ENCODE results near the gene OSCAR. TPM values are rescaled to one million over a fixed set of nuclear protein-coding genes. Genes with fewer than 3 reads are reported as not detected.

OSCAR gene
- total and polyA plus RNA-seq, 4 donors: 4.4 to 77.4 (median 49.4) TPM

- no peak for ATAC-seq (ENCODE audit: insufficient read depth, low FRiP score)
- H3K27me3 ChIP-seq (ENCODE audit: control insufficient read depth in 3 of 3, insufficient read depth in 3 of 3, low read length in 2 of 3): no peaks in the 10 kb centered on the region
- peaks cover 13 to 75% (median 29%) of the 10 kb centered on the region in 4 donors for H3K36me3 ChIP-seq (ENCODE audit: control insufficient read depth in 4 of 4, insufficient read depth in 4 of 4, low read length in 4 of 4)
- no peak overlapping the region for H3K27ac ChIP-seq (ENCODE audit: low read depth in 1 of 2, low read length in 1 of 2)
- WGBS, 2 donors: 93 to 95% methylated on average over 20 of the region's 20 CpGs
- no peak overlapping the region for H3K9ac ChIP-seq (ENCODE audit: insufficient read depth in 1 of 2, low read length in 2 of 2)
- no peaks in the 10 kb centered on the region for H3K9me3 ChIP-seq (ENCODE audit: control insufficient read depth in 4 of 4, insufficient read depth in 3 of 4, low read length in 3 of 4)
- no peak for TF ChIP-seq CTCF (IDR thresholded peaks at IDR 0.05; ENCODE audit: control extremely low read depth, extremely low read depth)
- no peak overlapping the region for H3K4me3 ChIP-seq
- DNase-seq: no peak
- no peaks in the 10 kb centered on the region for H3K4me1 ChIP-seq (ENCODE audit: control insufficient read depth in 5 of 5, insufficient read depth in 5 of 5, low read length in 5 of 5)
These were observed 27.8 kb upstream of the OSCAR start for GRCh38 chr19:54128441-54128725.

GRCh38 chr19:54127688-54128440, 27.3 kb upstream of the OSCAR start:
- no peak for DNase-seq
- Histone ChIP-seq H3K9me3 (ENCODE audit: control insufficient read depth in 4 of 4, insufficient read depth in 3 of 4, low read length in 3 of 4) (no peaks in the 10 kb centered on the region), H3K36me3 (ENCODE audit: control insufficient read depth in 4 of 4, insufficient read depth in 4 of 4, low read length in 4 of 4) (peaks cover 13 to 80% (median 29%) of the 10 kb centered on the region in 4 donors), H3K9ac (ENCODE audit: insufficient read depth in 1 of 2, low read length in 2 of 2) (no peak overlapping the region), H3K27me3 (ENCODE audit: control insufficient read depth in 3 of 3, insufficient read depth in 3 of 3, low read length in 2 of 3) (no peaks in the 10 kb centered on the region), H3K27ac (ENCODE audit: low read depth in 1 of 2, low read length in 1 of 2) (no peak overlapping the region), H3K4me3 (no peak overlapping the region), H3K4me1 (ENCODE audit: control insufficient read depth in 5 of 5, insufficient read depth in 5 of 5, low read length in 5 of 5) (no peaks in the 10 kb centered on the region)
- TF ChIP-seq CTCF (IDR thresholded peaks at IDR 0.05; ENCODE audit: control extremely low read depth, extremely low read depth): no peak
- no peak for ATAC-seq (ENCODE audit: insufficient read depth, low FRiP score)
- 93 to 94% methylated on average over 44 of the region's 44 CpGs for WGBS, 2 donors

- Histone ChIP-seq H3K9me3 (ENCODE audit: control insufficient read depth in 4 of 4, insufficient read depth in 3 of 4, low read length in 3 of 4) (no peaks in the 10 kb centered on the region), H3K4me3 (no peak overlapping the region), H3K27ac (ENCODE audit: low read depth in 1 of 2, low read length in 1 of 2) (no peak overlapping the region), H3K36me3 (ENCODE audit: control insufficient read depth in 4 of 4, insufficient read depth in 4 of 4, low read length in 4 of 4) (peaks cover 23 to 85% (median 28%) of the 10 kb centered on the region in 4 donors), H3K9ac (ENCODE audit: insufficient read depth in 1 of 2, low read length in 2 of 2) (no peak overlapping the region), H3K27me3 (ENCODE audit: control insufficient read depth in 3 of 3, insufficient read depth in 3 of 3, low read length in 2 of 3) (no peaks in the 10 kb centered on the region), H3K4me1 (ENCODE audit: control insufficient read depth in 5 of 5, insufficient read depth in 5 of 5, low read length in 5 of 5) (no peaks in the 10 kb centered on the region)
- 89 to 94% methylated on average over 9 of the region's 9 CpGs for WGBS, 2 donors
- no peak for TF ChIP-seq CTCF (IDR thresholded peaks at IDR 0.05; ENCODE audit: control extremely low read depth, extremely low read depth)
- DNase-seq (no peak), ATAC-seq (ENCODE audit: insufficient read depth, low FRiP score) (no peak)
These were observed 25.1 kb upstream of the OSCAR start for GRCh38 chr19:54125713-54126112.

GRCh38 chr19:54124393-54124792, 23.8 kb upstream of the OSCAR start:
- H3K4me1 ChIP-seq (ENCODE audit: control insufficient read depth in 5 of 5, insufficient read depth in 5 of 5, low read length in 5 of 5): no peaks in the 10 kb centered on the region
- no peak for DNase-seq
- TF ChIP-seq CTCF (IDR thresholded peaks at IDR 0.05; ENCODE audit: control extremely low read depth, extremely low read depth): no peak
- no peak for ATAC-seq (ENCODE audit: insufficient read depth, low FRiP score)
- no peaks in the 10 kb centered on the region for H3K9me3 ChIP-seq (ENCODE audit: control insufficient read depth in 4 of 4, insufficient read depth in 3 of 4, low read length in 3 of 4)
- H3K36me3 ChIP-seq (ENCODE audit: control insufficient read depth in 4 of 4, insufficient read depth in 4 of 4, low read length in 4 of 4): peaks cover 19 to 82% (median 36%) of the 10 kb centered on the region in 4 donors
- H3K9ac ChIP-seq (ENCODE audit: insufficient read depth in 1 of 2, low read length in 2 of 2): no peak overlapping the region
- H3K4me3 ChIP-seq: no peak overlapping the region
- 93 to 96% methylated on average over 19 of the region's 19 CpGs for WGBS, 2 donors
- H3K27ac ChIP-seq (ENCODE audit: low read depth in 1 of 2, low read length in 1 of 2): no peak overlapping the region
- H3K27me3 ChIP-seq (ENCODE audit: control insufficient read depth in 3 of 3, insufficient read depth in 3 of 3, low read length in 2 of 3): no peaks in the 10 kb centered on the region
